ENCODE results near the gene SPTBN1. TPM values are rescaled to one million over a fixed set of nuclear protein-coding genes. Genes with fewer than 3 reads are reported as not detected.
A peak's percentile ranks its signal among the peaks of the same experiment; 100 is the strongest.

Gene SPTBN1
- total RNA-seq, 1 donor from 2014 or later = 83.2 TPM

DNA sequence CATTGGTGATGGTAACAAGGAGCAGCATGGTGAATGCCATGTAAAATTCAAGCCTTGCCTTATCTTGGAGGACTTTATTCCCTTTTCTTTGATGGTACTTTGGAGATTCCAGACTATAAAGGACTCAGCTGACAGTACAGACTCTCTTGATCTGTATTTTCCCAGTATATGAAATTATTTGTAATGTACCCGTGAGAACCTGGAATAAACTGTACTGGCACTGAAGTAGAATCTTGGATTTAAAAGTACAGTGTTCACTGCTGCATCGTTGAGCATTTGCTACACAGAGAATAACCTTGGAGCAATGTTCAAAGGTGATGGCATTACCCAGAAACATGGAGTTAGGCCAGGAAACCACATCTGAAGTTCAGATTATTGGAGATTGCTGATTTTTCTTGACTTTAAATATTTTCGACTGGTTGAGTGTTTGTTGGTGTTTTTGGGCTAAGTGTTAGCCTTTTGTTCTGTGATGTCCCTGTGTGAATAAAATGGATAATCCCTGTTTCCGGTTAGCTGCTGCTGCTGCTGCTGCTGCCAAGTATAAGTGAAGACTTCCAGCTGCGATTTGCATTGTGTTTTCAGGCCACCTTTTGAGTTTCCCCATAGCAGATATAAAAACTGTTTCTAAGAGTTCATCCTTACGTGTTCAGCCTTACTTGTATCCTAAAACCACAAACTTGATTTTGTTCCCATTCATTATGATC lies 122.0 kb downstream of the SPTBN1 start:
- POLR2A ChIA-PET = interaction anchor here (11.2 kb wide), 1 partner anchor 19 kb away, joined by 198 read pairs; no protein-coding TSS in a partner anchor
- Mint-ChIP-seq H3K4me1 (peaks cover 98% of the 10 kb centered on the region), H3K4me3 (peak overlapping the region; percentile 6), H3K27ac (peak overlapping the region; percentile 59), H3K9me3 (no peaks in the 10 kb centered on the region), H3K27me3 (no peaks in the 10 kb centered on the region), H3K36me3 (ENCODE audit: low read depth) (peaks cover 16% of the 10 kb centered on the region)
- intact Hi-C loops (cut with micrococcal nuclease) = no loop called here
- DNase-seq (no peak), ATAC-seq (ENCODE audit: low read depth) (no peak)
- CTCF ChIA-PET = interaction anchor here (1.5 kb wide), 1 partner anchor 18 kb away, joined by 3 read pairs; no protein-coding TSS in a partner anchor
- TF ChIP-seq CTCF (IDR thresholded peaks at IDR 0.05) = no peak

GRCh38 chr2:54578648-54579045 lies 122.5 kb downstream of the SPTBN1 start:
- Mint-ChIP-seq H3K27ac (peak overlapping the region; percentile 59), H3K4me3 (no peak overlapping the region), H3K36me3 (ENCODE audit: low read depth) (peaks cover 16% of the 10 kb centered on the region), H3K27me3 (no peaks in the 10 kb centered on the region), H3K4me1 (peaks cover 98% of the 10 kb centered on the region), H3K9me3 (no peaks in the 10 kb centered on the region)
- CTCF ChIA-PET = interaction anchor here (0.9 to 1.5 kb wide), 3 partner anchors 19 to 87 kb away, joined by 3 to 4 read pairs (median 3); no protein-coding TSS in a partner anchor
- intact Hi-C loops (cut with micrococcal nuclease) = no loop called here
- no peak for DNase-seq
- ATAC-seq (ENCODE audit: low read depth) = no peak
- POLR2A ChIA-PET = interaction anchor here (1.7 to 11.2 kb wide), 5 partner anchors 8 to 56 kb away, joined by 7 to 198 read pairs (median 64); no protein-coding TSS in a partner anchor
- no peak for TF ChIP-seq CTCF (IDR thresholded peaks at IDR 0.05)

- POLR2A ChIA-PET = interaction anchor here (1.7 to 4.6 kb wide), 4 partner anchors 9 to 55 kb away, joined by 7 to 121 read pairs (median 61); no protein-coding TSS in a partner anchor
- intact Hi-C loops (cut with micrococcal nuclease) = no loop called here
- no peak for TF ChIP-seq CTCF (IDR thresholded peaks at IDR 0.05)
- ATAC-seq (ENCODE audit: low read depth) = no peak
- Mint-ChIP-seq H3K9me3 (no peaks in the 10 kb centered on the region), H3K36me3 (ENCODE audit: low read depth) (peaks cover 16% of the 10 kb centered on the region), H3K27me3 (no peaks in the 10 kb centered on the region), H3K4me1 (peaks cover 98% of the 10 kb centered on the region), H3K27ac (peak overlapping the region; percentile 95), H3K4me3 (peak overlapping the region; percentile 77)
- DNase-seq = no peak
- CTCF ChIA-PET = interaction anchor here (0.9 to 1.4 kb wide), 2 partner anchors 35 to 86 kb away, joined by 3 to 4 read pairs; no protein-coding TSS in a partner anchor
These were observed 123.0 kb downstream of the SPTBN1 start for GRCh38 chr2:54579061-54579681.

GRCh38 chr2:54579682-54580620 lies 123.8 kb downstream of the SPTBN1 start:
- H3K27me3 Mint-ChIP-seq = no peaks in the 10 kb centered on the region
- H3K9me3 Mint-ChIP-seq = no peaks in the 10 kb centered on the region
- peaks cover 98% of the 10 kb centered on the region for H3K4me1 Mint-ChIP-seq
- ChIA-PET CTCF (interaction anchor here (0.8 to 1.9 kb wide), 7 partner anchors 17 to 86 kb away, joined by 3 to 6 read pairs (median 4); no protein-coding TSS in a partner anchor), POLR2A (interaction anchor here (0.6 to 4.6 kb wide), 7 partner anchors 10 to 57 kb away, joined by 7 to 121 read pairs (median 11); no protein-coding TSS in a partner anchor)
- peak overlapping the region; percentile 77 for H3K4me3 Mint-ChIP-seq
- H3K36me3 Mint-ChIP-seq (ENCODE audit: low read depth) = peaks cover 14% of the 10 kb centered on the region
- intact Hi-C loops (cut with micrococcal nuclease) = loop anchor here (1.0 to 5.0 kb wide), 3 partner anchors 9 to 837 kb away; partner anchors contain the start of gene CCDC88A
- ATAC-seq (ENCODE audit: low read depth) (peak; percentile 66), DNase-seq (no peak)
- no peak for TF ChIP-seq CTCF (IDR thresholded peaks at IDR 0.05)
- H3K27ac Mint-ChIP-seq = peak overlapping the region; percentile 95
